HT-29 (cell line): ENCODE results near the gene CSNK2A1. TPM values are rescaled to one million over a fixed set of nuclear protein-coding genes. Genes with fewer than 3 reads are reported as not detected.
"Not testable (repeated sequence)": the region's sequence is repeated elsewhere in the genome, so short reads cannot be mapped to it uniquely, and the experiment has no call there.

ENCODE experiments used
- DNase-seq: peaks from one replicate; pipeline ENCODE4 v3.0.0-alpha.2; 2015; ENCODE audit warnings: low spot score
- total RNA-seq: library from RNA; depleted of rRNA; stranded (reverse); fragments of >200 nt; shearing (Covaris generic); gene quantifications from 2 replicates; pipeline ENCODE4 v1.2.3, GENCODE V29; 2014; rRNA removed

The CSNK2A1 gene
- total RNA-seq = 81.7 and 89.6 TPM in 2 replicates

DNA sequence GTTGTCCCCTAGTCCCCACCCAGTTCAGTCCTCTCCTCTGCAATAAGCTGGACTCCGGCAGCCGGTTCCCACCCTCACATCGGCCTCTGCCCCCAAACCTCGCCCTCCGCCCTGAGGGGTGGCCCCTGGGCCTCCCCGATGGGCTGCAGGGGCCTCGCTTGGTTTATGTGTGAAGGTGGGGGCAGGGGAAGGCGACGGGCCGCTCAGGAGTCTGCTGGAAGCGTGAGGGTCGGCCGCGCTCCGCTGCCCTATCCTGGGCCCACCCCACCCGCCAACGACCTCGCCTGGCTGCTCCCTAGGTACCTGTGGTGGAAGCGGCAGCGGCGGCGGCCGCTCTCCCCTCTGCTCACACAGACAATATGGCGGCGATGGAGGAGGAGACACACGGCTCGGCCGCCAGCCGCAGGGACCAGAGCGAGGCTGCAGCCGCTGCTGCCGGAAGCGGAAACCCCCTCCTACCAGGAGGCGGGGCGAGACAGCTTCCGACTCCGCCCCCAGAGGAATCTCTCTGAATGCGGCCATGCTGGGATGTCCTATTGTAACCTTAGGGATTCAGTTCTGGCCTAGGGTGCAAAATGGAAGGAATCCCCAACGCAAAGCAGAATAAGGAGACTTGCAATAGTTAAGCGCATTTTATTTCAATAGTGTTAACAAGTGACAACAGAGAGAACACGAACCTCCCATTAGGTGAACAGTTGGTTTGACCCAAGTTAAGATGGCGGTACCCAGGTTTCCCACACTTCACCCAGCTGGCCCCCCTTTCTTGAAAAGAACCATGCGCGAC is at the start of gene CSNK2A1:
Gene CSNK2A1, minus strand, starts transcription at position 422 of the 784 bp plus-strand sequence. CDS start 35,239 bp downstream, outside the sequence.
- DNase-seq = peak; percentile 98

GRCh38 chr20:592506-592905 is 48.9 kb upstream of the CSNK2A1 start:
- DNase-seq = no peak

DNA sequence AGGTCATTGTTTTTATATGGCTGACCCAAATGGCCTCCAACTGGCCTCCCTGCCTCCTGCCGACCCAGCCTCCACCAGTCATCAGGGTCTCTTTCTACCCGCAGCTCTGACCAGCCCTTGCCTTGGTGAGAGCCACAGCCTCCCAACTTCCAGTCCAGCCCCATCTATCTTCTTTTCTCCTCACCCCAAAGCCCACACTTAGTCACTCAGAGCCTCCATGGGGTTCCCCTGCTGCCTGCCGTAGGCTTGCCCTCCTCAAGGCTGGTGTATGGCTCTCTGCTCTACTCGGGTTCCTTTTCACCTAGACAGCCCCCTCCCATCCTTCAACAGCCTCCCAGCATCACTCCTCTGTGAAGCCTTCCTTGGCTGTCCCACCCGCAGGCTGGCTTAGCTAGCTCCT is 48.4 kb upstream of the CSNK2A1 start:
- no peak for DNase-seq

GRCh38 chr20:588932-589672 is 45.5 kb upstream of the CSNK2A1 start:
- DNase-seq = no peak

- DNase-seq = no peak
Measured at GRCh38 chr20:588476-588875, 44.9 kb upstream of the CSNK2A1 start.

- no peak for DNase-seq
Measured at GRCh38 chr20:584971-585301, 41.3 kb upstream of the CSNK2A1 start.

DNA sequence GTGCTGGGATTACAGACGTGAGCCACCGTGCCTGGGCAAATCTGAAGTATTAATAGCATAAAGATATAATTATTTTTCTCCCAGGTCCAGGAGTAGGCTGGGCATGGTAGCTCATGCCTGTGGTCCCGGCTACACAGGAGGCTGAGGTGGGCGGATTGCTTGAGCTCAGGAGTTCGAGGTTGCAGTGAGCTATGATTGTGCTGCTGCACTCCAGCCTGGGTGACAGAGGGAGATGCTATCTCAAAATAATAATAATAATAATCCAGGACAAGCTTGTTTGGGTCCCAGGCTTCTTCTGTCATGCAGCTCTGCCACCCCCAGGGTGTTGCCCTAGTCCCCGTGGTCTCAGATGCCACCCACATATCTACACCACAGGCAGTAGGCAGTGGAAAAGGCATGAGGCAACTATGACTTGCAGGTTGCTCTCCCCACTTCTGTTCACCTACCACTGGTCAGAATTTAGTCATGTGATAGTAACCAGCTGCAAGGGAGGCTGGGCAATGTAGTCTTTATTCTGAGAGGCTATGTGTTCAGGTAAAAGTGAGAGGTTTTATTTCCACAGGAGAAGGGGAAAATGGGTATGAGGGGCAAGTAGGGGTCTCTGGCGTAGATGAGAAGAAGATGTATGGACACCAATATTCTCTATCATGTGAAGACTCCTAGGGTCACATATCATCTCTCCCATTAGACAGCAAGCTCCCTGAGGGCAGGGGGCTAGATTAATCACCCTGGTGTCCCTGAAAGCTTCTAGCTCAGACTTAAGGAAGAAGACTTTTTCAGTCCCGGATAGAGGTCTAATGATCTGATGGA is 40.8 kb upstream of the CSNK2A1 start:
- peak; percentile 30 for DNase-seq

- DNase-seq = no peak
Measured at GRCh38 chr20:582204-582603, 38.6 kb upstream of the CSNK2A1 start.

DNA sequence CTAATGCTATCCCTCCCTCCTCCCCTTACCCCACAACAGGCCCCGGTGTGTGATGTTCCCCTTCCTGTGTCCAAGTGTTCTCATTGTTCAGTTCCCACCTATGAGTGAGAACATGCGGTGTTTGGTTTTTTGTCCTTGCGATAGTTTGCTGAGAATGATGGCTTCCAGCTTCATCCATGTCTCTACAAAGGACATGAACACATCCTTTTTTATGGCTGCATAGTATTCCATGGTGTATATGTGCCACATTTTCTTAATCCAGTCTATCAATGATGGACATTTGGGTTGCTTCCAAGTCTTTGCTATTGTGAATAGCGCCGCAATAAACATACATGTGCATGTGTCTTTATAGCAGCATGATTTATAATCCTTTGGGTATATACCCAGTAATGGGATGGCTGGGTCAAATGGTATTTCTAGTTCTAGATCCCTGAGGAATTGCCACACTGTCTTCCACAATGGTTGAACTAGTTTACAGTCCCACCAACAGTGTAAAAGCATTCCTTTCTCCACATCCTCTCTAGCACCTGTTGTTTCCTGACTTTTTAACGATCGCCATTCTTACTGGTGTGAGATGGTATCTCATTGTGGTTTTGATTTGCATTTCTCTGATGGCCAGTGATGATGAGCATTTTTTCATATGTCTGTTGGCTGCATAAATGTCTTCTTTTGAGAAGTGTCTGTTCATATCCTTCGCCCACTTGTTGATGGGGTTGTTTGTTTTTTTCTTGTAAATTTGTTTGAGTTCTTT is 35.5 kb upstream of the CSNK2A1 start:
- DNase-seq = not testable (repeated sequence)

GRCh38 chr20:577167-577791 is 33.7 kb upstream of the CSNK2A1 start:
- peak; percentile 48 for DNase-seq

- DNase-seq = no peak
Measured at GRCh38 chr20:576156-576555, 32.6 kb upstream of the CSNK2A1 start.

- DNase-seq = no peak
Measured at GRCh38 chr20:575230-575629, 31.6 kb upstream of the CSNK2A1 start.

DNA sequence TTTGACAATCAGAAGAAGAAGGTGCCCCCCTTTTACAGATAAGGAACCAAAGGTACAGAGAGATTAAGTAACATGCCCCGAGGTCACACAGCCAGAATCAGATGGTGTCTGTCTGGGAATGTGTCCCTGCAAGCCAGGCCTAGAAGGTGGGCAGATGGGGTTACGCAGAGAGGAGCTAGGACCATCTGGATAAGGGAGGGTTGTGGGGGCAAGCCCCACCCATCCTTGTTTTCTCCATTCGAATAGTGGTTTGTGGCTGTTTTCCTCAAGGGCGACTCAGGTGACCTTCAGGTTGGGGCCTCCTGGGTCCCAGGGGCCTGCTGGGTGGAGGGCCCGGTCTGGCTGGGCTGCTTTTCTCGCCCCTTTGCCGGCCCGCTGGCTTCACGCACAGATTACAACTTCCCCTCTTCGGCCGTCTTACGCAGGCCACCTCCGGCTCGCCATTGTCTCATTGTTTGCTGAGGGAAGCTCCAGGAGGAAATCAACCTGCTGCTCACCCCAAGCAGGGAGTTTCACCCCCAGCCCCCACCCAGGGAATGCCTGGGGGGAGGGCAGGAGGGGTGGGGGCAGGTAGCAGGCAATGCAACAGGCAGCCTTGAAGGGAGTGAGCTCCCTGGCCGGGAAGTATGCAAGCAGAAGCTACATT is 30.8 kb upstream of the CSNK2A1 start:
- no peak for DNase-seq

DNA sequence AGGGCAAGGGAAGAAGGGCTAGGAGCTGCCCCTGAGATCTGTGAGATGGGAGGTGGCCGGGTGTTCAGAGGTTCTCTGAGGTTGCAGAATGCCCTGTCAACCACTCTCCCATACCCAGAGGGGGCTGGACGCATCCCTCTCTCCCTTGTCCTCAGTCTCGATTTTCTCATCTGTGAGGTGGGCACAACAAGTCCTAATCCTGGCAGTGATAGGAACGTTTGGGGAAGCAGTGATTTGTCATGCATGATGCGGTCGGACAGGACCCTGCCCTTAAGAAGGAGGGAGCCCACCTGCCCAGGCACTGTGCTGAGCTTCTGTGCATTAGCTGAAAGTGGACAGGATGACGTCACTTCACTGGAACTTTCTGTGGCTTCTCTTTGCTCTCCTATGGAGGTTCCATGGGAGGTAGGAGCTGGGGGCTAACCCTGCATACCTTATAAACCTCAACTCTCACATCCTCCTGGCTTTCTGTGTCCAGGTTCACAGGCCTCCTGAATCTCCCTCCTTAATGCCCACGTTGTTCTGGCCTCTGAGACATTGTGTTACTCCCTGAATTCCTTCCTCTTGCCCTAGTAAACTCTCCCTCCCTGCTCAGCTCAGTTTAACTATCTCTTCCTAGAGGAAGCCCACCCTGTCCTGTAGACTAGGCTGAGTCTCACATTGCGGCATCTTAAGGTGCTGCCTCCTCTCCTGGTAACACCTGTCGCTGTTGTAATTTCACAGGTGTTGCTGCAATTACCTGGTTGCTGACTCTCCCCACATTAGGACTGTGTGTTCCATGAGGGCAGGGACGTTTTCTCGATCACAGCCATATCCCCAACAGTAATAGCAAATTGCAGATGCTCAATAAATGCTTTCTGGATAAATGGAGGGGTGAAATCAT is 30.1 kb upstream of the CSNK2A1 start:
- DNase-seq = no peak

- no peak for DNase-seq
Measured at GRCh38 chr20:572727-573126, 29.1 kb upstream of the CSNK2A1 start.

DNA sequence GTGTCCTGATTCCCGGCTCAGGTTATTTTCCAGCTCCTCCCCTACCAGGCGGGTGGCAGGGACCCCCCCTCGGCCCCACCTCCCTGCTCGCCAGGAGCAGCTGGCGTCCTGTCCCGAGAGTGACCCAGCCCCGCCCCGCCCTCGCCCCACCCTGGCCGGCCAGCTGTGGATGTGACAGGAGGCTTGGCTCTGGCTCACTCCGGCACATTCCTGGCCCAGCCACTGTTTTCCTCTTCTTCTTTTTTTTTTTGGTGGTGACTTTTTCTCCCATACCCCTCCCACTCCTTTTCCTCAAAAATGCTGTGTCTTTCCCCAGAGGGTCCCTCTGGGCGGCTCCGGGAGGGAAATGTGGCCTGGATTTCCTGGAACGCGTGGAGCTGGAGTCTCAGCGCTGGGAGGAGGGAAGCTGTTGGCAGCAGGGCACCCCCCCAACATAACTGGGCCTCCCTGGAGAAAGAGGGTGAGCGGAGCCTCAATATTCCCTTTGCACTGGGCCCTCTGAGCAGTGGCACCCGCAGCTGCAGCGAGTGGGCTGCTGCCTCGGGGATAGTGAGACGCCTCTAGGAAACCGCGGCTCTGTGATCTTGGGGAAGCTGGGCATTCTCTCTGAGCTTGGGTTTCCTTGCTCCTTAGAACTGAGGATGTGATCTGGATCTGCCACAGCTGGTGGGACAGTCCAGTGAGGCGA is 28.3 kb upstream of the CSNK2A1 start:
- peak; percentile 30 for DNase-seq

- DNase-seq = no peak
Measured at GRCh38 chr20:568673-569415, 25.3 kb upstream of the CSNK2A1 start.

GRCh38 chr20:568097-568652 is 24.6 kb upstream of the CSNK2A1 start:
- no peak for DNase-seq
